ENCODE data around the gene BHLHE40.
"Not testable (repeated sequence)": the region's sequence is repeated elsewhere in the genome, so short reads cannot be mapped to it uniquely, and the experiment has no call there.

BHLHE40 gene

DNA sequence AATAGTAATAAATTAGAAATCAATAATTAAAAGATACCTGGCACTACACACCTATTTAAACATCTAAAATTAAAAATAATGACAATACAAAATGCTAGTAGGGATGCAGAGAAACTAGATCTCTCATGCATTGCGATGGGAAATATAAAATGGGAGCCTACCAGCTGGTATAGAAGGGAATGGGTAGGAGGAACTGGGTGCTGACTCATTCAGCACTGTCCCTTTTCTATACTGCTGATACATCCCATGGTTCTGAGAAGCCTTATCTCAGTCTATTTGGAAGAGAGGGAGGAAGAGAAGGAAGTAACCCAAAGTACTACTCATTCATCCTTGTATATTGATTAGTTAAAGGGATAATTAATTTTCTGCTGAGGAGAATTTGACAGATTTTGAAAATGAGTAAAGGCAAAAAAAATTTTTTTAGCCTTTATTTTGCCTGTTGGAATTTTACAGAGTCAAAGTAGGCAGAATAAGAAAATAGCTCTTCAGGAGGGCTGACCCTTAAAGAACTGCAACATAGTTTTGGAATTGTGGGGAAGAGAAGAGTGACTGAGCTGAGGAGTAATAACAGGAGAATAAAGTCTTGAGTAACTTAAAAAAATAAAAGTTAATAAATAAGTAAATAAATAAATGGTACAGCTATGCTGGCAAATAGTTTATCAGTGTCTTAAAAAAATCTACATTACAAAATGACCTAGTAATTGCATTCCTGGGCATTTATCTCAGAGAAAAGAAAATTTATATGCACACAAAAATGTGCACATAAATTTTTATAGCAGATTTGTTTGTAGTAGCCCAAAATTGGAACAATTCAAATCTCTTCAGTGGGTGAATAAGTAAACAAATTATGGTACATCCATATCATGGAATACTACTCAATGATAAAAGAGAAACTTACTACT, 15.3 kb upstream of the BHLHE40 start:
- DNase-seq, result no peak

DNA sequence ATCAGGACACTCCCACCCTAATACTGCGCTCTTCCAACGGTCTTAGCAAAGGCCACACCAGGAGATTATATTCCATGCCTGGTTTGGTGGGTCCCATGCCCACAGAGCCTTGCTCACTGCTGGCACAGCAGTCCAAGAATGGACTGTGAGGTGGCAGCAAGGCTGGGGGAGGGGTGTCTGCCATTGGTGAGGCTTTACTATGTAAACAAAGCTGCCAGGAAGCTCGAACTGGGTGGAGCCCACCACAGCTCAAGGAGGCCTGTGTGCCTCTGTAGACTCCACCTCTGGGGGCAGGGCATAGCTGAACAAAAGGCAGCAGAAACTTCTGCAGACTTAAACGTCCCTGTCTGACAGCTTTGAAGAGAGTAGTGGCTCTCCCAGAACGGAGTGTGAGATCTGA, 13.2 kb upstream of the BHLHE40 start:
- not testable (repeated sequence) for DNase-seq

- not testable (repeated sequence) for DNase-seq
Observed at GRCh38 chr3:4967683-4968082, 11.6 kb upstream of the BHLHE40 start.

DNA sequence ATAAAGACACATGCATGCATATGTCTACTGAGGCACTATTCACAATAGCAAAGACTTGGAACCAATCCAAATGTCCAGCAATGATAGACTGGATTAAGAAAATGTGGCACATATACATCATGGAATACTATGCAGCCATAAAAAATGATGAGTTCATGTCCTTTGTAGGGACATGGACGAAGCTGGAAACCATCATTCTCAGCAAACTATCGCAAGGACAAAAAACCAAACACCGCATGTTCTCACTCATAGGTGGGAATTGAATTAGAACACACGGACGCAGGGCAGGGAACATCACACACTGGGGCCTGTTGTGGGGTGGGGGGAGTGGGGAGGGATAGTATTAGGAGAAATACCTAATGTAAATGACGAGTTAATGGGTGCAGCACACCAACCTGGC, 7.8 kb upstream of the BHLHE40 start:
- DNase-seq, result not testable (repeated sequence)

DNA sequence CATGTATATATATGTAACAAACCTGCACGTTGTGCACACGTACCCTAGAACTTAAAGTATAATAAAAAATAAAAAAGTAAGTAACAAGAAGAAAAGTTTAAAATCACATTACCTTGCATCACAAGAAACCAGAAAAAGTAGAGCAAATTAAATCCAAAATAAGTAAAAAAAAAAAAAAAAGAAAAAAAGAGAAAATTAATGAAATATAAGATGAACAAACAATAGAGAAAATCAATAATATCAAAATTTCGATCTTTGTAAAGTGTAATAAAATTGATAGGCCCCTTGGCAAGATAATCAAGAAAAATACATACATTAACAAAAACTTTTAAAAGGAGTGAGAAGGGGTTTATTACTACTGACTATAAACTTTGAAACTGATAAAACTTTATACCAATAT, 7.4 kb upstream of the BHLHE40 start:
- DNase-seq, result no peak

DNA sequence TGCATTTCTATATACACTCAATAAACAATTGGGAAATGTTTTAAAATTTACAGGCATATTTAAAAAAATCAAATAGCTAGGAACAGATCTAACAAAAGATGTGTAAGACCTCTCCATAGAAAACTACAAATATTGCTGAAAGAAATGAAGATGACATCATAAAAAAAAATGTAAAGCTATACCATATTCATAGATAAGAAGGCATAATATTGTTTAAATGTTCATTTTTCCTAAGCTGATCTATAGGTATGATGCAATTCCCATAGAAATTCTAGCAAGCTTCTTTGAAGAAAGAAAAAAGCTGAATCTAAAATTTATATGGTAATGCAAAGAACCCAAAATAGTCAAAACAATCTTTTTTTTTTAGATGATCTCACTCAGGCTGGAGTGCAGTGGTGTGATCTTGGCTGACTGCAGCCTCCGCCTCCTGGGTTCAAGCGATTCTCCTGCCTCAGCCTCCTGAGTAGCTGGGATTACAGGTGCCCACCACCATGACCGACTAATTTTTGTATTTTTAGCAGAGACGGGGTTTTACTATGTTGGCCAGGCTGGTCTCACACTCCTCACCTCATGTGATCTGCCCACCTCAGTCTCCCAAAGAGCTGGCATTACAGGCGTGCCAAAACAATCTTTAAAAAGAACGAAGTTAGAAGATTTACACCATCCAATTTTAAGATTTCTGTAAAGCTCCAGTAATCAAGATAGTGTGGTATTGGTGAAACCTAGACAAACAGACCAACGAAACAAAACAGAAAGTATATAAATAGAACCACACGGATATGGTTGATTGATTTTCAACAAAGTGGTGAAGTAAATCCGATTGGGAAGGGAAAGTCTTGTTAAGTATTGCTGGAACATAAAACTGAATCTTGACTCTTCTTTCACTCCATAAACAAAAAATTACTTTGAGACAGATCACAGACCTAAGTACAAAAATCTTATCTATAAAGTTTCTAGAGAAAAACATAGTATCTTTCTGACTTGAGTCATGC, 6.3 kb upstream of the BHLHE40 start:
- no peak for DNase-seq

GRCh38 chr3:4974154-4974553, 5.1 kb upstream of the BHLHE40 start:
- DNase-seq, result no peak

GRCh38 chr3:4976109-4976508, 3.1 kb upstream of the BHLHE40 start:
- no peak for DNase-seq

GRCh38 chr3:4977001-4977852, 2.0 kb upstream of the BHLHE40 start:
- peak; percentile 61 for DNase-seq

- DNase-seq, result no peak
Observed at GRCh38 chr3:4977853-4978203, 1.4 kb upstream of the BHLHE40 start.

DNA sequence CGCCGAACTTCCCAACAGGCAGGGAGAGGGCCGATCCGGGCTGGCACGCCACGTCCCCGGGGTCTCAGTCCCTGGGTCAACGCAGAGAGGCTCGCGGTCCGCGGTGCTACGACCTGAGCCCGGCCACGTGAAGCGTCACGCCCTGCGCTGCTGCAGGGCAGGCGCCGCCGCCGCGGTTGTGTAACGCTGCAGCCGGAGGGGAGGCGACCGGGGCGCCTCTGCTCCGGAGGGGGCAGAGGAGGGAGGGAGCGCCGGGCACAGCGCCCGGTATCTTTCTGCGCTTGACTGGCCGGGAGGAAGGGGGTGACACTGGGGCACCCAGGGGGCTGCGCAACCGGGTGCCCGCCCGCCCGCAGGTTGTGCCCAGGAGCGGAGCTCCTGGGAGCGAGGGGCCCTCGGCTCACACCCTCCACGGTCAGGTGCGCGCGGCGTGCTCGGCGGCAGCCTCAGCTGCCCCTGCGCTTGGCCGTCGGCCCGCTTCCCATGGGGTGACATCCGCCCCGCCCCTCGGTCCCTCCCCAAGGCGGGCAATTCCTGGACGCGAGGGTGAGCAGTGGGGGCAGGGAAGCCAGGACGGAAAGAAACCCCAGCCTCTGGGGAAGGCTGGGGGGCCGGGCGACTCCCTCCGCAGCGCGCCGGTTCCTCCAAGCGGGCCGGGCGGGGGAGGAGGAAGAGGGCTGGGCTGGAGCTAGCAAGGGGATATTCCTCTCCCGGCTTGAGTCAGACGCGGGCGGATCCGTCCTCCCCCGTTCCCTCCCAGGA, 852 bp upstream of the BHLHE40 start:
- peak; percentile 84 for DNase-seq

- DNase-seq, result no peak
Observed at GRCh38 chr3:4978966-4979427, 240 bp upstream of the BHLHE40 start.

- DNase-seq, result peak; percentile 94
Observed at GRCh38 chr3:4980229-4981203, 1.3 kb downstream of the BHLHE40 start.

GRCh38 chr3:4981294-4981664, 2.0 kb downstream of the BHLHE40 start:
- no peak for DNase-seq

- DNase-seq, result no peak
Observed at GRCh38 chr3:4981665-4982494, 2.6 kb downstream of the BHLHE40 start.

DNA sequence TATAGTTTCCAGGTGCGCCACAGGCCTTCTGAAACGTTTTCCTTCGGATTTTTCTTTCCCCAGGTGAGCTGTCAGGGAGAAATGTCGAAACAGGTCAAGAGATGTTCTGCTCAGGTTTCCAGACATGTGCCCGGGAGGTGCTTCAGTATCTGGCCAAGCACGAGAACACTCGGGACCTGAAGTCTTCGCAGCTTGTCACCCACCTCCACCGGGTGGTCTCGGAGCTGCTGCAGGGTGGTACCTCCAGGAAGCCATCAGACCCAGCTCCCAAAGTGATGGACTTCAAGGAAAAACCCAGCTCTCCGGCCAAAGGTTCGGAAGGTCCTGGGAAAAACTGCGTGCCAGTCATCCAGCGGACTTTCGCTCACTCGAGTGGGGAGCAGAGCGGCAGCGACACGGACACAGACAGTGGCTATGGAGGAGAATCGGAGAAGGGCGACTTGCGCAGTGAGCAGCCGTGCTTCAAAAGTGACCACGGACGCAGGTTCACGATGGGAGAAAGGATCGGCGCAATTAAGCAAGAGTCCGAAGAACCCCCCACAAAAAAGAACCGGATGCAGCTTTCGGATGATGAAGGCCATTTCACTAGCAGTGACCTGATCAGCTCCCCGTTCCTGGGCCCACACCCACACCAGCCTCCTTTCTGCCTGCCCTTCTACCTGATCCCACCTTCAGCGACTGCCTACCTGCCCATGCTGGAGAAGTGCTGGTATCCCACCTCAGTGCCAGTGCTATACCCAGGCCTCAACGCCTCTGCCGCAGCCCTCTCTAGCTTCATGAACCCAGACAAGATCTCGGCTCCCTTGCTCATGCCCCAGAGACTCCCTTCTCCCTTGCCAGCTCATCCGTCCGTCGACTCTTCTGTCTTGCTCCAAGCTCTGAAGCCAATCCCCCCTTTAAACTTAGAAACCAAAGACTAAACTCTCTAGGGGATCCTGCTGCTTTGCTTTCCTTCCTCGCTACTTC, 3.8 kb downstream of the BHLHE40 start:
- DNase-seq, result peak; percentile 34

DNA sequence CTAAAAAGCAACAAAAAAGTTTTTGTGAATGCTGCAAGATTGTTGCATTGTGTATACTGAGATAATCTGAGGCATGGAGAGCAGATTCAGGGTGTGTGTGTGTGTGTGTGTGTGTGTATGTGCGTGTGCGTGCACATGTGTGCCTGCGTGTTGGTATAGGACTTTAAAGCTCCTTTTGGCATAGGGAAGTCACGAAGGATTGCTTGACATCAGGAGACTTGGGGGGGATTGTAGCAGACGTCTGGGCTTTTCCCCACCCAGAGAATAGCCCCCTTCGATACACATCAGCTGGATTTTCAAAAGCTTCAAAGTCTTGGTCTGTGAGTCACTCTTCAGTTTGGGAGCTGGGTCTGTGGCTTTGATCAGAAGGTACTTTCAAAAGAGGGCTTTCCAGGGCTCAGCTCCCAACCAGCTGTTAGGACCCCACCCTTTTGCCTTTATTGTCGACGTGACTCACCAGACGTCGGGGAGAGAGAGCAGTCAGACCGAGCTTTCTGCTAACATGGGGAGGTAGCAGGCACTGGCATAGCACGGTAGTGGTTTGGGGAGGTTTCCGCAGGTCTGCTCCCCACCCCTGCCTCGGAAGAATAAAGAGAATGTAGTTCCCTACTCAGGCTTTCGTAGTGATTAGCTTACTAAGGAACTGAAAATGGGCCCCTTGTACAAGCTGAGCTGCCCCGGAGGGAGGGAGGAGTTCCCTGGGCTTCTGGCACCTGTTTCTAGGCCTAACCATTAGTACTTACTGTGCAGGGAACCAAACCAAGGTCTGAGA, 4.7 kb downstream of the BHLHE40 start:
- peak; percentile 77 for DNase-seq

GRCh38 chr3:4984511-4984864, 5.3 kb downstream of the BHLHE40 start:
- no peak for DNase-seq

Data from activated T-cell treated with anti-CD3 and anti-CD28 coated beads, Interleukin-2, amount 50 U/mL, for 1 hour (primary cell).